T-helper 17 cell (primary cell): Measurements from ENCODE around the gene CYP4F8. TPM values are rescaled to one million over a fixed set of nuclear protein-coding genes. Genes with fewer than 3 reads are reported as not detected.
"Not testable (repeated sequence)": the region's sequence is repeated elsewhere in the genome, so short reads cannot be mapped to it uniquely, and the experiment has no call there.

ENCODE experiments used
- ATAC-seq: fragments of 150-1000 bp; cut with Tn5 transposase; 2 replicates; pipeline ENCODE4 v1.10.0; 2021; ENCODE audit warnings: mild to moderate bottlenecking, moderate library complexity
- DNase-seq, 3 donors: peaks; one replicate each; pipeline versions ENCODE4 v3.0.0 to v3.0.0-alpha.2; 2020 to 2021
- H3K9me3 ChIP-seq: one replicate; pipeline ENCODE4 v1.7.0; 2013; ENCODE audit warnings: low read length, mild to moderate bottlenecking; ENCODE audit not compliant: control insufficient read depth, poor library complexity, severe bottlenecking
- H3K27ac Mint-ChIP-seq: one replicate; pipeline ENCODE4 v1.8.0; 2022; ENCODE audit warnings: mild to moderate bottlenecking, moderate library complexity, mixed read lengths
- H3K27me3 Mint-ChIP-seq: one replicate; pipeline ENCODE4 v1.8.0; 2022; ENCODE audit warnings: mixed read lengths
- H3K36me3 Mint-ChIP-seq: one replicate; pipeline ENCODE4 v1.8.0; 2022; ENCODE audit warnings: low read depth, mixed read lengths
- H3K4me1 Mint-ChIP-seq: one replicate; pipeline ENCODE4 v1.8.0; 2022; ENCODE audit warnings: mild to moderate bottlenecking, mixed read lengths
- H3K4me3 Mint-ChIP-seq: one replicate; pipeline ENCODE4 v1.8.0; 2022; ENCODE audit warnings: mild to moderate bottlenecking, moderate library complexity, mixed read lengths
- total RNA-seq, 4 donors: library from RNA in 2 of 4; stranded (reverse) in 2 of 4; gene quantifications; one replicate each; pipeline ENCODE4 v1.2.3 and lab custom pipeline; 2022 to 2026

CYP4F8 gene
- total RNA-seq, 2 donors from 2014 or later, result not detected

- no peaks in the 10 kb centered on the region for H3K9me3 ChIP-seq
- ATAC-seq, result no peak
- H3K27ac Mint-ChIP-seq, result no peak overlapping the region
- H3K4me1 Mint-ChIP-seq, result no peaks in the 10 kb centered on the region
- no peak overlapping the region for H3K4me3 Mint-ChIP-seq
- H3K27me3 Mint-ChIP-seq, result peaks cover 29% of the 10 kb centered on the region
- no peak for DNase-seq
- H3K36me3 Mint-ChIP-seq, result no peaks in the 10 kb centered on the region
Observed at GRCh38 chr19:15642807-15643206, 27.8 kb downstream of the CYP4F8 start.

DNA sequence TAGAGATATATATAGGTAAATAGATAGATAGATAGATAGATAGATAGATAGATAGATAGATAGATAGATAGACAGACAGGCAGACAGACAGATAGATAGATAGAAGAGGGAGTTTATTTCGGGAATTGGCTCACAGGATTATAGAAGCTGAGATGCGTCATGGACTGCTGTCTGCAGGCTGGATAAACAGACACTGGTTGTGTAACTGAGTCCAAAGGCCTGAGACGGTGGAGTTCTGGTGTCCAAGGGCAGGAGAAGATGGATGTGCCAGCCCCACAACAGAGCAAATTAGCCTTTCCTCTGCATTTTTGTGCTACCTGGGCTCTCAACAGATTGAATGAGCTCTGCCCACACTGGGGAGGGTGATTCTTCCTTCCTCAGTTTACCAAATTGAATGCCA is 28.4 kb downstream of the CYP4F8 start:
- Mint-ChIP-seq H3K4me1 (no peaks in the 10 kb centered on the region), H3K27me3 (peaks cover 26% of the 10 kb centered on the region), H3K36me3 (no peaks in the 10 kb centered on the region), H3K4me3 (no peak overlapping the region), H3K27ac (no peak overlapping the region)
- ATAC-seq, result no peak
- H3K9me3 ChIP-seq, result no peaks in the 10 kb centered on the region
- no peak for DNase-seq

DNA sequence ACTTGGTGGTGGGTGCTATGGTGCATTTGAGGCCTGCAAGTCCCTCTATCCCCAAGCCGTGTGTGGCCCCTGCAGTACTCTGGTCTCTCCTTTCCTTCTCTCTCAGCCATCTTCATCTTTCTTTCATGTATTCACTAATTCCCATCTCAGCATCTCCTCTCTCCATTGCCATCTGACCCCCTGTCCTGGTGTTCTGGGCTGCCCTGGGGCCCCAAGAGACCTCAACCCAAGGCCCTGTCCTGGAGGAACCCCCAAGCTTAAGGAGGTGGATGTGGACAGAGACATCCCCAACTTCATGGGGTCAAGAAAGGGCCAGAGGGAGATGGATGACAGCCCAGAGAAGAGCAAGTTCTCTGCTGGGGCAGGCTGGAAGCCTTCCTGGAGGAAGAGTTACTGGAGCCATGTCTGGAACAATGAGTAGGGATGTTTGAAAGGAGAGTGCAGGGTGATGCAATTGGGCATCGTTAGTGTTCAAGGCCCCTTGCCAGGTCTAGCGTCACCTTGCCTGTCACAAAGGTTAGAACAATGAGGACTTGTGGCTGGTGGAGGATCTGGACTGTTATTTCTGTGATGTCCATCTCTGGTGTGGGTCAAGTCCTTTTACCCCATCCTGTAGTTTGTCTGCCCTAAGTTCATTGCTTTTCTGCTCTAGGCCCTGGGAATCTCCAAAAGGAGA is 29.2 kb downstream of the CYP4F8 start:
- Mint-ChIP-seq H3K4me1 (no peaks in the 10 kb centered on the region), H3K27me3 (peaks cover 24% of the 10 kb centered on the region), H3K4me3 (no peak overlapping the region), H3K27ac (no peak overlapping the region), H3K36me3 (no peaks in the 10 kb centered on the region)
- no peaks in the 10 kb centered on the region for H3K9me3 ChIP-seq
- ATAC-seq (no peak), DNase-seq (no peak)

DNA sequence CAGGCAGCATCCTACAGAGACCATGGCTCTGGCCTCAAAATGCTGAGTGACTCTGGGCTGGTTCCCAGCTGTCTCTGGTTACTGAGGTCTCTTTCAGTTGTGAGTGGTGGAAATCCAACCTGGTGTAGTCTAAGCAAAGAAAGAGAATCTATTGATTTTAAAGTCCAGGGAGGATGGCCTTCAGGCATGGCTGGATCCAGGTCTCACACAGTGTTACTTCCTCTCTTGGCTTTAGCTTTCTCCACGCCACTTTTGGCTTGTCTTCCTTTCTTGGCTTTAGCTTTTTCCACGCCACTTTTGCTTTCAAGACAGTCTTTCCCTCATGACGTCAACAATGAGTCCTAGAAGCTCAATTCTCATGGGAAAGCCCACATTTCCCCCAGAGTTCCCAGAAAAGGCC is 29.8 kb downstream of the CYP4F8 start:
- Mint-ChIP-seq H3K36me3 (no peaks in the 10 kb centered on the region), H3K4me3 (no peak overlapping the region), H3K27ac (no peak overlapping the region), H3K4me1 (no peaks in the 10 kb centered on the region), H3K27me3 (peaks cover 18% of the 10 kb centered on the region)
- ATAC-seq, result no peak
- H3K9me3 ChIP-seq, result no peaks in the 10 kb centered on the region
- no peak for DNase-seq

DNA sequence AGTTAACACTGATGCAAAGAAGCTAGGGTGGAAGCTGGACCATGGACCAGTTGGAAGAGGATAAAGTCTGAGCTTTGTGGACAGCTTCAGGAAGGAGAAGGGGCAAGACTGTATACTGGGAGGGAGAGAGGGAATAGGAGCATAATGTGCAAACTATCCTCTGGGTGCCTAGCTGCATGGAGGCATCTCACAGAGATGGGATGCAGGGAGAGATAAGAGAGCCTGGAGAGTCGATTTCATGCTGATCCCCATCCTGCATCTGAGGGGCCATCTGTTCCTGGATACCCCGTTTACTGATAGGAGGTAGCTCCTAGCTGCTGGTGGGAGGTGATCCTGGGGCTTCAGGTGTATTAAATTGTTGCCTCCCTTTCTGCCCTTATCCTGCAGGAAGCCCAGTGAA is 34.5 kb downstream of the CYP4F8 start:
- no peak overlapping the region for H3K27ac Mint-ChIP-seq
- DNase-seq (no peak), ATAC-seq (no peak)
- H3K36me3 Mint-ChIP-seq, result peaks cover 2% of the 10 kb centered on the region
- H3K4me1 Mint-ChIP-seq, result peaks cover 2% of the 10 kb centered on the region
- H3K27me3 Mint-ChIP-seq, result peaks cover 26% of the 10 kb centered on the region
- no peaks in the 10 kb centered on the region for H3K9me3 ChIP-seq
- H3K4me3 Mint-ChIP-seq, result no peak overlapping the region

DNA sequence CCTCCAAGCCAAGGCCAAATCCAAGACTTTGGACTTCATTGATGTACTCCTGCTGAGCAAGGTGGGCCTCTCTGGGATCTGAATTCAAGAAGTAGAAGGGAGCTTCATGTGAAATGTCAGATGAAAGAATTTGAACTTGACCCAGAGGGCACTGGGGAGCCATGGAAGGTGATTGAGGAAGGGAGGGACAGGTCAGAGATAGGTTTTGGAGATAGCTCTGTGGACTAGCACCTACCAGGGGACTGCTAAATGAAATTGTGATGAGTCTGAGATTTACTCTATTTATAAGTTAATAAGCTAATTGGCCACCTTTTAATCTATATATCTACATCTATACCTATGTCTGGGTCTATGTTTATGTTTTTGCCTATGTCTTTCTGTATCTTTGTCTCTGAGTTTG is 35.1 kb downstream of the CYP4F8 start:
- peaks cover 32% of the 10 kb centered on the region for H3K27me3 Mint-ChIP-seq
- not testable (repeated sequence) for ATAC-seq, H3K4me3 Mint-ChIP-seq, H3K27ac Mint-ChIP-seq, H3K36me3 Mint-ChIP-seq, H3K9me3 ChIP-seq, H3K4me1 Mint-ChIP-seq, DNase-seq

DNA sequence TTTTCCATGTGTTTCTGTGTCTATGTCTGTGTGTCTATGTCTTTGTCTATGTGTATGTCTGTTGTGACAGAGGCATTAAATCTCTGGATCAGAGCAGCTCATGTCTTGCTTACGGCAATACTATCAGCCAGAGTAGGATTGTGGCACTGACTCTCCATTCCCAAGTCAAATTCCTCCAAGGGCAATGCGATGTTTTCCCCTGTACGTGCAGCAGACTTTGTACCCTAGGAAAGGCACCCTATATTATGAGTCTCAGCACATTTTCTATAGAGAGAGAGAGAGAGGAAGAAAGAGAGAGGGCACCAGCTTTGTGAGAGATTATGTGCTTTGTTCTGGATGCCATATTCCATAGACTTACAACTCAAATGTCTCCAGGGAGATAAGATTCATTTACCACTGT is 36.8 kb downstream of the CYP4F8 start:
- ATAC-seq, result no peak
- no peaks in the 10 kb centered on the region for H3K9me3 ChIP-seq
- no peak overlapping the region for H3K27ac Mint-ChIP-seq
- peaks cover 2% of the 10 kb centered on the region for H3K4me1 Mint-ChIP-seq
- peaks cover 42% of the 10 kb centered on the region for H3K27me3 Mint-ChIP-seq
- H3K36me3 Mint-ChIP-seq, result peaks cover 2% of the 10 kb centered on the region
- H3K4me3 Mint-ChIP-seq, result no peak overlapping the region
- no peak for DNase-seq

GRCh38 chr19:15652559-15653278 is 37.7 kb downstream of the CYP4F8 start:
- H3K4me1 Mint-ChIP-seq, result peaks cover 2% of the 10 kb centered on the region
- H3K27me3 Mint-ChIP-seq, result peaks cover 42% of the 10 kb centered on the region
- ATAC-seq (no peak), DNase-seq (no peak)
- H3K36me3 Mint-ChIP-seq, result peaks cover 2% of the 10 kb centered on the region
- no peak overlapping the region for H3K4me3 Mint-ChIP-seq
- no peaks in the 10 kb centered on the region for H3K9me3 ChIP-seq
- no peak overlapping the region for H3K27ac Mint-ChIP-seq

DNA sequence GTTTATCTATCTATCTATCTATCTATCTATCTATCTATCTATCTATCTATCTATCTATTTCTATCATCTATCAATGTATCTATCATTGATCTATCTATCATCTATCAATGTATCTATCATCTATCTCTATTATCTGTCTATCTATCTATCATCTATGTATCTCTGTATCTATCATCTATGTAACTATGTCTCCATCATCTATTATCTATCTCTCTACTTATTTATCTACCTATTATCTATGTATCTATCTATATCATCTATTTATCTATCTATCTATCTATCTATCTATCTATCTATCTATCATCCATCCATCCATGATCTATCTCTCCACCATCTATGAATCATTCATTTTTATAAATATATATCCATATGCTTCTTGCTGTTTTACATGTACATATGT is 41.4 kb downstream of the CYP4F8 start:
- ATAC-seq (no peak), DNase-seq (no peak)
- H3K4me1 Mint-ChIP-seq, result peaks cover 2% of the 10 kb centered on the region
- no peaks in the 10 kb centered on the region for H3K9me3 ChIP-seq
- H3K27ac Mint-ChIP-seq, result no peak overlapping the region
- H3K36me3 Mint-ChIP-seq, result peaks cover 2% of the 10 kb centered on the region
- no peak overlapping the region for H3K4me3 Mint-ChIP-seq
- H3K27me3 Mint-ChIP-seq, result peaks cover 52% of the 10 kb centered on the region

DNA sequence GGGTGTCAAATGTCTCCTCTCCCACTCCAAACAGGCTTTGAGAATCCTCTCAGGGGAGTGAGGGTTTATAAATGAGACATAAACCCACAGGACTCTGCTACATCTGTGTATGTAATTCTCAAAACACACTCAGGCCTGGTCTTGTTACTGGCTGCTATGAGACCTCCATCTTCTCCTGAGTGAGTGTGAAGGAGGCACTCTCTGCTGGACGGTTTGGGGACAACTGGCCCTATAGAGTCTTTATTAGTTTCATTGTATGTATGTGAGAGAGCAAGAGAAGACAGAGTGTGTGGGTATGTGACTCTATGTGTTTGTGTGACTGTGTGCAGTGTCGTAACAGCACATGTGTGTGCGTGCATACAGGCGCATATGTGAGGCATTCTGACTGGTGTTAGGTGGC is 48.2 kb downstream of the CYP4F8 start:
- no peak overlapping the region for H3K4me3 Mint-ChIP-seq
- DNase-seq (no peak), ATAC-seq (no peak)
- H3K27me3 Mint-ChIP-seq, result peaks cover 25% of the 10 kb centered on the region
- no peaks in the 10 kb centered on the region for H3K9me3 ChIP-seq
- no peaks in the 10 kb centered on the region for H3K36me3 Mint-ChIP-seq
- H3K4me1 Mint-ChIP-seq, result no peaks in the 10 kb centered on the region
- H3K27ac Mint-ChIP-seq, result no peak overlapping the region

DNA sequence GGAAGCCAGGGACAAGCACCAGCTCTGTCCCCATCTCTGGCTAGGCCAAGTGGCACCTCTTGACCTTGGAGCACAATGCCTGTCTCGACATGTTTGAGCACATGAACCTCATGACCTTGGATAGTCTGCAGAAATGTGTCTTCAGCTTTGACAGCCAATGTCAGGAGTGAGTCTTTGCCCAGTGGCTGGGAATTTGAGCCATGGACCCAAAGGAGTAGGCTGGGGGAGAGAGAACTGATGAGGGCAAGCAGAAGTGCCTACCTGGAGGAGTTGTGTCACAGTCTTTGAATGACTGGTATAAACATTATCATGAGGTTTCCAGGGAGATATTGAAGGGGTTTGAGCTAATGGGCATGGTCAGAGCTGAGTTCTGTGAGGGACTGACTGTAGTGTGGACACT is 51.2 kb downstream of the CYP4F8 start:
- H3K4me1 Mint-ChIP-seq, result no peaks in the 10 kb centered on the region

GRCh38 chr19:15666883-15667282 is 51.9 kb downstream of the CYP4F8 start:
- H3K9me3 ChIP-seq, result no peaks in the 10 kb centered on the region
- no peaks in the 10 kb centered on the region for H3K36me3 Mint-ChIP-seq
- H3K4me1 Mint-ChIP-seq, result no peaks in the 10 kb centered on the region
- no peak overlapping the region for H3K27ac Mint-ChIP-seq
- peaks cover 17% of the 10 kb centered on the region for H3K27me3 Mint-ChIP-seq
- DNase-seq (no peak), ATAC-seq (no peak)
- H3K4me3 Mint-ChIP-seq, result no peak overlapping the region

More for the DNA sequence above, 51.2 kb downstream of the CYP4F8 start:
- DNase-seq, result no peak
- Mint-ChIP-seq H3K27ac (no peak overlapping the region), H3K27me3 (peaks cover 21% of the 10 kb centered on the region), H3K4me3 (no peak overlapping the region), H3K36me3 (no peaks in the 10 kb centered on the region)
- no peaks in the 10 kb centered on the region for H3K9me3 ChIP-seq
- no peak for ATAC-seq

DNA sequence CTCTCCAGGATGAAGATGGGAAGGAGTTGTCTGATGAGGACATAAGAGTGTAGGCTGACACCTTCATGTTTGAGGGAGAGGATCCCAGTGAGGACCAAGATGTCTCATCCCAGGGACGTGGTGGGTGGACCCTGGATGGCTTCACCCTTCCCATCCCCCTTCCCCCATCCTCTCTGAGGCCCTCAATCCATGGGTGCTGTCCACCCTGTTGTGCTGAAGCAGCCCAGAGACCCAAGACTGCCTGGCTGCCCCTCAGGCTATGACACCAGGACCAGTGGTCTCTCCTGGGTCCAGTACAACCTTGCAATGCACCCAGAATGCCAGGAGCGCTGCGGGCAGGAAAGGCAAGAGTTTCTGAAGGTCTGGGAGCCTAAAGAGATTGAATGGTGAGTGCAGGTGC is 54.4 kb downstream of the CYP4F8 start:
- Mint-ChIP-seq H3K4me1 (peaks cover 15% of the 10 kb centered on the region), H3K27ac (no peak overlapping the region), H3K4me3 (no peak overlapping the region), H3K36me3 (no peaks in the 10 kb centered on the region), H3K27me3 (peaks cover 12% of the 10 kb centered on the region)
- no peak for DNase-seq
- no peak for ATAC-seq
- no peaks in the 10 kb centered on the region for H3K9me3 ChIP-seq

DNA sequence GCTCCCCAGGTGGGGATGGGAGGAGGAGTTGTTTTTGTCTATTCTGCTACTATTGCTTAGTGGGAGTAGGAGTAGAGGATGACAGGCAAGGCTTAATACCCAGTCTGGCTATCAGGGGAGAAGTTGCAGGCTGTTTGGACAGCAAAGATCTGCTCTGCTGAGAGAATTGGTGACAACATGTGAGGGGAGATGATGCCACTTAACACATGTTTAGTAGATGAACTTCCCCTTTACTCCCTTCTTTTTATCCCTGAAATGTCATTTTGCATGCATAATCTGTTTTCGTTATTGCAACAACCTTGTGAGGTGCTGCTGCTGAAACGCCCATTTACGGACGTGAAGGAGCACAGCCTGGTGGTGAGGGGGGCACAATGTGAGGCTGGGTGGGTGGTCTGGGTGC is 54.9 kb downstream of the CYP4F8 start:
- Mint-ChIP-seq H3K4me1 (peaks cover 18% of the 10 kb centered on the region), H3K27ac (no peak overlapping the region), H3K4me3 (no peak overlapping the region), H3K36me3 (no peaks in the 10 kb centered on the region), H3K27me3 (peaks cover 8% of the 10 kb centered on the region)
- no peaks in the 10 kb centered on the region for H3K9me3 ChIP-seq
- ATAC-seq (no peak), DNase-seq (no peak)
